PC-3 (cell line): Measurements from ENCODE around the gene SRRM1. TPM values are rescaled to one million over a fixed set of nuclear protein-coding genes. Genes with fewer than 3 reads are reported as not detected.

Source experiments
- ATAC-seq: fragments of 200-7000 bp; cut with Tn5 transposase; 2 replicates; pipeline ENCODE4 v1.9.1; 2020; ENCODE audit warnings: mild to moderate bottlenecking, moderate library complexity
- BruUV-seq: library from RNA; stranded (reverse); fragments of 400-500 nt; replicated peaks from 2 replicates; lab custom pipeline; 2021; lab: Mats Ljungman, UMichigan
- CTCF ChIA-PET: fragments of 300-600 bp; sonication (Branson Sonifier 250); formaldehyde crosslinking; loops from one replicate; lab custom pipeline; 2022; ENCODE audit warnings: antibody characterized with exemption; lab: Charles Lee
- POLR2A ChIA-PET: fragments of 300-600 bp; sonication (Branson Sonifier 250); formaldehyde crosslinking; loops from one replicate; lab custom pipeline; 2022; ENCODE audit warnings: antibody characterized with exemption; ENCODE audit not compliant: unreplicated experiment; lab: Charles Lee
- DNase-seq: peaks from one replicate; pipeline ENCODE4 v3.0.0-alpha.2; 2015
- H2AFZ ChIP-seq: fragments of 300-600 bp; sonication (generic); 2 replicates; pipeline ENCODE4 v1.6.0; 2016; ENCODE audit warnings: antibody characterized with exemption, low read length
- H3F3A ChIP-seq: fragments of 300-600 bp; sonication (generic); one replicate; pipeline ENCODE4 v1.6.0; 2017; ENCODE audit warnings: antibody characterized with exemption, low read length, control low read depth, mild to moderate bottlenecking; ENCODE audit not compliant: unreplicated experiment
- H3K27ac ChIP-seq: fragments of 300-600 bp; sonication (generic); 2 replicates; pipeline ENCODE4 v1.5.1; 2016; ENCODE audit warnings: mild to moderate bottlenecking, low read length
- H3K27me3 ChIP-seq: fragments of 300-600 bp; sonication (generic); 2 replicates; pipeline ENCODE4 v1.6.1; 2016; ENCODE audit warnings: low read length, mixed read lengths
- H3K36me3 ChIP-seq: fragments of 300-600 bp; sonication (generic); 2 replicates; pipeline ENCODE4 v1.6.1; 2016; ENCODE audit warnings: low read depth, mixed run types, low read length, mixed read lengths
- H3K4me1 ChIP-seq: fragments of 300-600 bp; sonication (generic); 2 replicates; pipeline ENCODE4 v1.5.1; 2016; ENCODE audit warnings: low read length; ENCODE audit not compliant: insufficient read depth
- H3K4me2 ChIP-seq: fragments of 300-600 bp; sonication (generic); 2 replicates; pipeline ENCODE4 v1.6.0; 2016; ENCODE audit warnings: low read length
- H3K4me3 ChIP-seq: fragments of 300-600 bp; sonication (generic); 2 replicates; pipeline ENCODE4 v1.5.1; 2016; ENCODE audit warnings: mild to moderate bottlenecking, low read length, mixed read lengths
- H3K79me2 ChIP-seq: fragments of 300-600 bp; sonication (generic); 2 replicates; pipeline ENCODE4 v1.6.1; 2017; ENCODE audit warnings: low read length, mixed read lengths
- H3K9ac ChIP-seq: fragments of 300-600 bp; sonication (generic); 2 replicates; pipeline ENCODE4 v1.6.0; 2016; ENCODE audit warnings: mild to moderate bottlenecking, low read length
- H3K9me2 ChIP-seq: fragments of 300-600 bp; sonication (generic); replicated peaks from 2 replicates; pipeline ENCODE4 v1.6.1; 2016; ENCODE audit warnings: mixed run types, low read length, mixed read lengths
- H3K9me3 ChIP-seq: fragments of 300-600 bp; sonication (generic); 2 replicates; pipeline ENCODE4 v1.6.1; 2016; ENCODE audit warnings: low read length, mixed read lengths
- H4K20me1 ChIP-seq: fragments of 300-600 bp; sonication (generic); 2 replicates; pipeline ENCODE4 v1.6.1; 2016; ENCODE audit warnings: low read length, mixed read lengths
- CTCF ChIP-seq: fragments of 300-600 bp; sonication (generic); conservative IDR thresholded peaks from 2 replicates; pipeline ENCODE4 v1.5.1; 2017; ENCODE audit warnings: antibody characterized with exemption, low read depth, mild to moderate bottlenecking, low read length
- EZH2 ChIP-seq: fragments of 300-600 bp; sonication (generic); IDR thresholded peaks from one replicate; pipeline ENCODE4 v1.6.1; 2017; ENCODE audit warnings: antibody characterized with exemption, mild to moderate bottlenecking, low read length; ENCODE audit not compliant: unreplicated experiment
- EZH2phosphoT487 ChIP-seq: fragments of 300-600 bp; sonication (generic); IDR thresholded peaks from 2 replicates; pipeline ENCODE4 v1.6.1; 2018; ENCODE audit warnings: mild to moderate bottlenecking, antibody characterized with exemption, low read length, borderline replicate concordance
- intact Hi-C: fragments of 100-400 bp; cut with micrococcal nuclease; formaldehyde crosslinking; loops from 2 replicates; pipeline ENCODE4 v1.9.0; 2023
- total RNA-seq: library from RNA; depleted of rRNA; stranded (reverse); fragments of >200 nt; gene quantifications from 2 replicates; pipeline ENCODE4 v1.2.3, GENCODE V29; 2014

Gene SRRM1
- total RNA-seq, 1 experiment from 2014 or later, result 30.7 TPM

GRCh38 chr1:24640288-24640687 is 2.8 kb upstream of the SRRM1 start:
- POLR2A ChIA-PET, result interaction anchor here (0.6 to 0.7 kb wide), 2 partner anchors 55 to 187 kb away, joined by 3 to 9 read pairs; no protein-coding TSS in a partner anchor
- CTCF ChIA-PET, result interaction anchor here (0.5 to 0.7 kb wide), 4 partner anchors 100 to 1549 kb away, joined by 3 to 7 read pairs (median 4); no protein-coding TSS in a partner anchor
- no peak overlapping the region for H2AFZ ChIP-seq
- H3K4me1 ChIP-seq, result peaks cover 22% of the 10 kb centered on the region
- H3K36me3 ChIP-seq, result peaks cover 3% of the 10 kb centered on the region
- peaks cover 36% of the 10 kb centered on the region for H3K79me2 ChIP-seq
- H3K4me3 ChIP-seq, result no peak overlapping the region
- H3K9ac ChIP-seq, result no peak overlapping the region
- TF ChIP-seq CTCF, result no peak
- no peak for TF ChIP-seq EZH2phosphoT487
- no peak for TF ChIP-seq EZH2
- H3F3A ChIP-seq, result no peaks in the 10 kb centered on the region
- no peak for DNase-seq
- BruUV-seq, result no TSS peak
- no peak overlapping the region for H3K4me2 ChIP-seq
- H3K27ac ChIP-seq, result peak overlapping the region; percentile 28; the same call in 1 of the 2 replicates
- no peaks in the 10 kb centered on the region for H3K27me3 ChIP-seq
- H4K20me1 ChIP-seq, result peaks cover 16% of the 10 kb centered on the region
- no peak for ATAC-seq
- intact Hi-C loops, result no loop called here
- no peaks in the 10 kb centered on the region for H3K9me3 ChIP-seq
- H3K9me2 ChIP-seq, result no peaks in the 10 kb centered on the region

GRCh38 chr1:24641646-24642151 is 1.4 kb upstream of the SRRM1 start:
- no peak overlapping the region for H2AFZ ChIP-seq
- no peak for DNase-seq
- intact Hi-C loops, result no loop called here

More at GRCh38 chr1:24641646-24642151, 1.4 kb upstream of the SRRM1 start:
- no TSS peak for BruUV-seq
- Histone ChIP-seq H3K4me3 (peak overlapping the region; percentile 77), H3K9me2 (no peaks in the 10 kb centered on the region), H3K4me1 (peaks cover 28% of the 10 kb centered on the region), H3K9ac (peak overlapping the region; percentile 95), H3K36me3 (peaks cover 15% of the 10 kb centered on the region), H3K9me3 (no peaks in the 10 kb centered on the region), H3K79me2 (peaks cover 50% of the 10 kb centered on the region), H3K27ac (no peak overlapping the region), H3K4me2 (peak overlapping the region; percentile 80), H3K27me3 (no peaks in the 10 kb centered on the region), H4K20me1 (peaks cover 28% of the 10 kb centered on the region), H3F3A (no peaks in the 10 kb centered on the region)
- ATAC-seq, result no peak
- ChIA-PET POLR2A (no interaction called here), CTCF (no interaction called here)
- TF ChIP-seq CTCF (no peak), EZH2phosphoT487 (no peak), EZH2 (no peak)
